Measurements from ENCODE around the gene ATP6V0A4.

GRCh38 chr7:138726288-138726687 is 71.7 kb downstream of the ATP6V0A4 start:
- no peak for TF ChIP-seq EP300 (IDR thresholded peaks at IDR 0.05)
- TF ChIP-seq CTCF (IDR thresholded peaks at IDR 0.05), result no peak

Data from upper lobe of left lung (tissue), 4 donors.